ENCODE results near the gene FKBP1B.
"Not testable (repeated sequence)": the region's sequence is repeated elsewhere in the genome, so short reads cannot be mapped to it uniquely, and the experiment has no call there.

Gene FKBP1B

GRCh38 chr2:24104906-24105305, 55.4 kb downstream of the FKBP1B start:
- no peak for DNase-seq

GRCh38 chr2:24105816-24106215, 56.3 kb downstream of the FKBP1B start:
- no peak for DNase-seq

DNA sequence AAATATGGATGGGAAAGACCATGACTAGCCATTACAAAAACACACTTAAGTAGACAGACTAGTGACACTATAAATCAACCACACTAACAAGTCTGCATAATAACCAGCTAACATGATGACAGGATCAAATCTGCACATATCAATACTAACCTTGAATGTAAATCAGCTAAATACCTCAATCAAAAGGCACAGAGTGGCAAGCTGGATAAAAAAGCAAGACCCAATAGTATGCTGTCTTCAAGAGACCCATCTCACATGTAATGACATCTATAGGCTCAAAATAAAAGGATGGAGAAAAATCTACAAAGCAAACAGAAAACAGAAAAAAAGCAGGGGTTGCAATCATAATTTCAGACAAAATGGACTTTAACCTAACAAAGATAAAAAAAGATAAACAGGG, 57.2 kb downstream of the FKBP1B start:
- no peak for DNase-seq

DNA sequence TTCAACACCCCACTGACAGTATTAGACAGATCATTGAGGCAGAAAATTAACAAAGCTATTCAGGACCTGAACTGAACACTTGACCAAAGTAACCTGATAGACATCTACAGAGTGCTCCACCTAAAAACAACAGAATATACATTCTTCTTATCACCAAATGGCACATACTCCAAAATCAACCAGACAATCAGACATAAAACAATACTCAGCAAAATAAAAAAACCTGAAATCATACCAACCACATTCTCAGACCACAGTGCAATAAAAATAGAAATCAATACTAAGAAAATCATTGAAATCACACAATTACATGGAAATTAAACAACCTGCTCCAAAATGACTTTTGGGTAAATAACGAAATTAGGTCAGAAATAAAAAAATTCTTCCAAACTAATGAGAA, 57.8 kb downstream of the FKBP1B start:
- no peak for DNase-seq

DNA sequence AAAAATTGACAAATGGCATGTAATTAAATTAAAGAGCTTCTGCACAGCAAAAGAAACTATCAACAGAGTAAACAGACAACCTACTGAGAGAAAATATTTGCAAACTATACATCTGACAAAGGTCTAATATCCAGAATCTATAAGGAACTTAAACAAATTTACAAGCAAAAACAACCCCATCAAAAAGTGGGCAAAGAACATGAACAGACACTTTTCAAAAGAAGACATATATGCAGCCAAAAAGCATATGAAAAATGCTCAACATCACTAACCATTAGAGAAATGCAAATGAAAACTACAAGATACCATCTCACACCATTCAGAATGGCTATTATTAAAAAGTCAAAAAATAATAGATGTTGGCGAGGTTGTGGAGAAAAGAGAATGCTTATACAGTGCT, 59.9 kb downstream of the FKBP1B start:
- not testable (repeated sequence) for DNase-seq

GRCh38 chr2:24110660-24111303, 61.2 kb downstream of the FKBP1B start:
- no peak for DNase-seq

DNA sequence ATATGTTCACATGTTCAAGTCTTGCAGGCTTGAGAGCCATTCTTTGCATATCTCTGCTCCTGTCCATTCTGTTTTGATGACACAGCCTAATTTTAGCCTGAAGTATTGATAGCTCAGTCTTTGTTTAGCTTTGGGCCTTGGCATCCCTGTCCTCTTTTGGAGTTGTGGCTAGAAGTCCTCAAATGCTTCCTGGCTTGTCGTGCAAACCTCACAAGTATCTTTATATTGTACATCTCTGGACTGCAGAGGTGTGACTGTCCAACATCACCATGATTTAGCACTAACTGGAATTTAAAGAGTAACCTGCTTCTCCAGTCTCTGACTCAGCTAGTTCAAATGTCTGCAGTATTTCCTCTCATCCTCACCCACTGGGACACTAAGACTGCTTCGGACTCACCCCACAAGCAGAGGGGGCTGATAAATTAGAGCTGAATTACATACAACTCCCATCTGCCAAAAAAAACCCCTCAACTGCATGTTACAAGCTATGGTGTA, 61.9 kb downstream of the FKBP1B start:
- no peak for DNase-seq

Data from KG1 (cell line).